Esophagus mucosa (tissue), 1 donor: ENCODE results near the gene LRRTM4. TPM values are rescaled to one million over a fixed set of nuclear protein-coding genes. Genes with fewer than 3 reads are reported as not detected.
A peak's percentile ranks its signal among the peaks of the same experiment; 100 is the strongest.

Experiments
- ATAC-seq: fragments of 200-7000 bp; cut with Tn5 transposase; one replicate; pipeline ENCODE4 v1.9.1; 2020
- total RNA-seq: library from RNA; stranded (reverse); gene quantifications from one replicate; pipeline ENCODE4 v1.2.4, GENCODE V29; 2023
- donor health status: DM: yes; HTN: yes; CAD: no.

LRRTM4 gene
- total RNA-seq, 1 donor from 2014 or later: not detected

DNA sequence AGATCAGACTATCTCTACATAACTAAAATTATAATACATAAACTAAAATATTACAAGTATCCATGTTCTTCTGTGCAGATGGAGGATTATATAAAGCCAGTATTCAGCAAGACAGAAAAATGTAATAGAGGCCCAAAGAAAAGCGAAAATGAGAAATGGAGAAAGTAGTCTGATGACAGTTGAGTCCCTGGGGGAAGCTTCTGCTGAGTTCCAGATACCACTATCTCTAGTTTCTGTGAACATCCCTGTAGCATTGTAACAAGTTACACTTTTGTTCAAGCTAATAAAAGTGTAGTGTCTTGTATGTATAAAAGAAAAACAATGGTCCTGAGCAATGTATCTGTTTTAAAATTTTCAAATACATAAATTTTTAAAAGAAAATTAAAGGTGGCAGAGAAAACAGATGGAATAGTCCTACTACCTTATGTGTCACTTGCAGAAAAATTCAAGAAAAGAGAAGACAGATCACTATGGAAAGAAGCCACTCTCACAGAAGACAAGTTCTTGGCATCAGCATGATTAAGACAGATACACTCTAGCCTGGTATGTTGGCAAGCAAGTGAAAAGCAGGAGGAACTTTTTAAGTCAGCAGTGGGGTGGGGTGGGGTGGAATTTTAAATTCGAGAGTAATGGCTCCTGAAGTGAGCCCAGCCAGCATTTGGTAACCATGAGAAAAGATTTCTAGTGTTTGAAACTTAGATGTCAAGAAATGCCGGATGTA, 541.9 kb downstream of the LRRTM4 start:
- ATAC-seq: no peak

DNA sequence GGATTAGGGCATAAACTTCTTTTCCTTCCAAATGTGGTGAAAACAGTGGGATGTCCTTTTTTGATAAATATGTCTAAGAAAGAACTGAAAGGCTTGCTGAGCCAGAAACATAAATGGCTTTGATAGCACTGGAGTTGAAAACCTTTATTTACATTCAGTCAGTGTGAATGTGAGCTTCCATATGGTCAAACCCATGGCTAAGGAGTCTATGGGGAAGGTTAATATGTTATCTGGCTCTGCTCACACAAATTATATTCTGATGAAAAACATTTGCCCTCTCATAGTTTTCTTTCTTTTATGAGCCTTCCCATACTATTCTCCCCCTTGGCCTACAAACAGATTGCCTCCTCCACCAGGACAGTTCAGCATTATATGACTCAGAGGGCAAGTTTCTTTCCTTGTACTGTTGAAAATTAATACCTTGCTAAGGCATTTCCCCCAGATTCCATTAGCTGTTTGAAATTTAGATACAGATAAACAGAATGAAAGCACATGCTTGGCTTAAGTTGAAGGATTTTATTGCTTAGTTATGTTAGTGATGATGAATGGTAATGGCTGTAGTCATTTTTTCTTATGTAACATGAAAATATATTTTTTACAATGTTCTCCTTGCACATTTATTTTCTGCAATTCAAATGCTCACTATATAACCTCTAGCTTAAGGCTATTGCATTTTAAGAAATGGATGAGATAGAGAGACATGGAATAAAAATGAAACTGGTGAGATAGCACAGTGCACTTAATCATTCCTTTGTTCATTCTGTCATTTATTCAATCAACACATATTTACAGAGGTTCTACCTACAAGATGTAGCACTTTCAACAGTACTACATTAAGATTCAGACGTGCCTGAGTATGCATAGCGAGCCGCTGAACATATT, 544.1 kb downstream of the LRRTM4 start:
- ATAC-seq: no peak

DNA sequence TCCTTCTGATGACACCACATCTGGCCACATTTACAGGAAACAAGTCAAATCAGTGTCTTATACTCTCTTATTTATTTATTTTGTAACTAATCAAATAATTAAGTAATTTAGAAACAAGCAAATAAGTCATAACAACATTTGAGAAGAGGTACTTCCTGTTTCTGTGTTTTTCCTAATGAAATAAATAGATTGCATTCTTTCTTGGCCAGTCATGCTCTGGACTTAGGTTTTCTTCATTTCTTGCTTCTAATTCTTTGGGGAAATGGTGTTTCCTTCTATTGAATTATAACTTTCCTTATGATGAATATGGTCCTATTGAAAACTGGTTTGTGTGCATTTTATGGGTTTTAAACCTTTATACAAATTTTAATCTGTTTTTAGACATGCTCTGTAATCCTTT, 546.4 kb downstream of the LRRTM4 start:
- no peak for ATAC-seq

DNA sequence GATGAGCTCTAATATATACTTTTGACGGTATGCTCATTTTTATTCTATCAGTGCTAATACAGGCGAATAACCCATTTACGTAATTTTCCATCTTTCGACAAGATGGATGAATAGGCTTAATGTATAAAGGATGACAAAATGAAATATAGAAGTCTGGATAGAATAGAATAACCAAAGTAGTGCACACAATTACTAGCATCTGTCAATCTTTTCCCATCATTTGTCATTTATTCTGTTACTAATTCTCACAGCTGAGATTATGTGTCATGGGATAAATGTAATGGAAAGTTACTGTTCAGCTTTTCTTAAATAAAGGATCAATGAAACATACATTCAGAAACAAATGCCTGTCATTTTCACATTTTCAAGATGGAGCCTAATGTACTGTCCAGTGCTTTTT, 548.6 kb downstream of the LRRTM4 start:
- no peak for ATAC-seq

DNA sequence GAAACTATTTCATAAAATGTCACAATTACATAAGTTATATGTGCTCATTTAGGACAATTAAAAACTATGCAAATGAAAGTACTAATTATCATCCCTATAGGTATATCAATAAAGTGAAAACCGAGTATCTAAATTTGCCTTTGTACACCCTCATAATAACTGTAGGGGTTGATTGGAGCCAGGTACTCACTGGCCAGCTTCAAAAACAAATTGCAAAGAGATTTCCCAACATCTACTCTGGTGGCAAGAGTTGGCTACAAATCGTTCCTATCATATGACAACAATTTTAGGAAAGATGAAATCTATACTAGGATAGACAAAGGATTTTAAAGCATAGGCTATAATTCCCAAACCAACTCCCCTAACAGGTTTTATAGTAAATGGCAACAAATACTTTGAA, 556.4 kb downstream of the LRRTM4 start:
- ATAC-seq: no peak

DNA sequence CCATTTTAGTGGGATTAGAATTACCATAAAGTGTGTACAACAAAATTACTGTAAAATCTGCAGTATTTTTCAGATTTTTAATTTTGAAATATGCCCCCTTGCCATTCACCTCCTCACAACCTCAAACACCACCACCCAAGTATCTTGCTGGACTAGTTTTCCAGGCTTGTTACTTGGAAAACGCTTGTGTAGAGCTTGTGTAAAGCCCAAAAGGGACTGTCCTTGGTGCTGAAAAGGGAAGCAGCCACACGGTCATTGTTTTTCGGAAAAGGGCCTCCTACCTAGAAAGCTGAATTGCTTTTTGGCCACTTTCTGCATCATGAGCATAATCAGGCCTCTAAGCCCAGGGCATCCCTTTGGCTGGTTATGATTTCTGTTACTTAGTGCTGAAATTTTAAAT, 563.4 kb downstream of the LRRTM4 start:
- no peak for ATAC-seq

DNA sequence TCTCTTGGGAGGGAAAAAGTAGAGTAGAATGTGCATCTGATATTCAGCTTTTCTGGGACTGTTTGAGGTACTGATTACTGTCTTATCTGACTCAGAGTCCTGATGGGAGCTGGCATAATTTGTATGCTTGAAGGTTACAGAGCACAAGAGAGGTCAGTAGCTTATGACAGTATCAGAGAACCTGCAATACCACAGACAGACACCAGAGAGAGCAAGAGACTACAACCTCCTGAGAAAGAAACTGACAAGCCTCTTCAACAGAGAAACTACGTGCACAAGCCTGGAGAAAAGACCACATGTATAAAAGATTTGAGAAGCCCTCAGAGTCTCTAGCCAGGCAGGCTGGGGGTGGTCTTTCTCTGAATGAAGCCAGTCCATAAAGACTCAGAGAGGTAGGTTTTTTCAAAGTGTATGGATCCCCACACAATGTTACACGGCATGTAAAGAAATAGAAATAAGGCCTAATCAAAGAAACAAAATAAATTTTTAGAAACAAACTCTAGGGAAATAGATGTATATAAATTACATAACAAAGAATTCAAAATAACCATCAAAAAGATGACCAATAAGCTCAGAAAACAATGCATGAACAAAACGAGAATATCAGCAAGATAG, 568.3 kb downstream of the LRRTM4 start:
- ATAC-seq: peak; percentile 77

DNA sequence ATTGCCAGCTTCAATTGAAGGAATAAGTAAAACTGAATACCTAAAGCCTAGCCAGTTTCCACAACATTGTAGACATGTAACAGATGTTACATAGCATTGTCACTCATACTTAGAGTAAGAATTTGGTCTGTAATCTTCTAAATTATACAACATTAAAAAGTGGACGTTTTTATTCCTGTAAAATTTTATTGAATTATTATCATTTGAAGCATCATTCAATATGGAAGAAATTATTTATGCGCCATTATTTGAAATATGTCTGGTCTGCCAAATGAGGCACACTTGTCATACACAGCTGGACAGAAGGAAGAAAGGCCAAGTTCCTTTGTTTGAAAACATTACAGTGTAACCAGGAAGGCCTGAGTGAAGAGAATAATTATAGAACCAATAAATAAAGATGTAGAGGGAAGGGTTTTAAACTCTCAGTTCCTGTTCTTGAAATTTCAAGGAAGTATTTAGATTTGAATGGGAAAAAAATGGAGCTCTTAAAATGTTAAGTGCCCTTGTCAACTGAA, 575.5 kb downstream of the LRRTM4 start:
- ATAC-seq: no peak

DNA sequence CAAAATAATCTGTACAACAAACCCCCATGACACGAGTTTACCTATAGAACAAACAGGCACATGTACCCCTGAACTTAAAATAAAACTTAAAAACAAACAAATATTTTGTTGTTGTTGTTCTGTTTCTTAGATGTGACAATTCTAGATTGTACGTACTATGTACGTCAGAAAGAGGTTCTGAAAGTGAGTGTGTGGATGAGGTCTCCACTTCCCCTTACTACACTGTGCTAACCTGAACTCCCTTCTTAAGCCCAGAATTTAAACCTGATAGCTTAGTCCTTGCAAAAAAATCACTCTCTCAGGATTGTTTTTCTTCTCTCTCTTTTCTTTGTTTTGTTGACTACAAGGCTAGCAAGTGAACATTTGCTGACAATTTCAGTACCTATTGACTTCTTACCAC, 581.6 kb downstream of the LRRTM4 start:
- ATAC-seq: no peak

DNA sequence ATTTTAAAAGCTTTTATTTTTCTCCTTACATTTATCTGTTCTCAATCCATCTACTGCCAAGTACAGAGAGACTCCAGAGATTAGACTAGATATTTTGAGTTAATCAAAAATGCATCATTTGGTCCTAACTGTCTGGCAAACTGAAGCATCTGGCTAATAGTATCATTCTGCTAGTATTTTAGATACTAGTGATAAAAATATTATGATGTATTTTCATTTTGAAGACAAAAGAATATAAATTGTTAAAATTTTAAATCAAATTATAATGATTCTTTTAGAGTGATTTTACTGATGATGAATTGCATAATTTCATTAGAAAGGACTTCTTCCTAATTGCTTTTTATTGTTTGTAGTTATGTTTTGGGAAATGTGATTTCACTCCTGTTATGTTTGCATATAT, 584.0 kb downstream of the LRRTM4 start:
- ATAC-seq: no peak

DNA sequence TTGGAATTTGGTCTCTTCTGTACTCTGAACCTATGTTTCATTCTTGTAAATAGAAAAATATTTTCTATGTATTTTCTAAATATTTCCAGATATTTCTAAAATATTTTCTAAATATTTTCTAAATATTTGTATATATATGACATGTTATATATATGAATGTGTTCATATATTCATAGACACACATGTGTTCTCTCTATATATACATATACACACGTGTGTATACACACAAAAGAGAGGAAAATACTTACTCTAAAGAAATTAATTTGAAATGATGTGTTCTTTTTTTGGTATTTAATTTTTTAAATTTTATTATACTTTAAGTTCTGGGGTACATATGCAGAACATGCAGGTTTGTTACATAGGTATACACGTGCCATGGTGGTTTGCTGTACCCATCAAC, 589.6 kb downstream of the LRRTM4 start:
- ATAC-seq: no peak

DNA sequence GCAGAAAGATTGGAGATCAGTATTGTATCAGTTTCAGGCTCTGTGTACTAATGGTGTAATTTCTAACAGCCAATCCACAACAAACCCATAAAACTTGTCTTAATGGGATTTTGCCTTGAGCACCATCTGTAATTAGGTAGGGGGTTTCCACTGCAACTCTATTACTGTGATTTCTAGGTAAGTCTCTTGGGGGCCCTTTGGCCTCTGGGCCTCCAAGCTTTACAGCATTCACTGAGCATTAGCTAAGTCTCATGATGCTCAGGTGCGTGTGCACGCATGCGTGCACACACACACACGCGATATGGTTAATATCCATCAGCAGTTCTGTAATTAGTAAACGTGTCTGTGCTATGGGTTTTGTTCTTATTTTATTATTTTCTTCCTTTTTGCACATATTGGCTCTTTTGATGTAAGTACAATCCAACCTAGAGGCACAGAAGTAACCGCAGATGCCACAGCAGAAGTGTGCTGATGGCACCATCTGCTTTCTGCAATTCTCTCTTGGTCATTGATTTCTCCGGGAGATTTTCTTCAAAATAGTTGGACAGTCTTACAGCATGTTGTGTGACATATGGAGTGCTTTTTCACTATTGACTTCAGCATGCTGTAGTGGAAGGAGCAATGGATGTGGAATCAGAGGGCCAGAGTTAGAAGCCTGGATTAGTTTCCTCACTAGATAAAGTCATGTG, 592.0 kb downstream of the LRRTM4 start:
- no peak for ATAC-seq

DNA sequence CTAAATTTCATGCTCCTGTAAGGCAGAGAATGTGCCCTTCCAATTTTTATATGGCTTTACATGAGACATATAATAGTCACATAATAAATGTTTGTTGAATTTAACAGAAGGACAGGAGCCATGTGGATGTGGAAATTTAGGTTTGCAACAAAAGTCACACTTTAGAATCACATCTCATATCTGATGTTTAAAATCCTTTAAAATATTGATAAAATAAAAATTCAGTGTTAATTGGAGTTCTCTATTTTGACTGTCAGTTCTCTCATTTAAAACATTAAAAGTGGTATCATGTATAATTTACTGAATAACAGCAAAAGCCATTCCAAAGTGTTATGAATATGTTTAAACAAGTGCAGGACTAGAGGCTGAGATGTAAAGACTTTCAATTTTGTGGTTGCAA, 594.1 kb downstream of the LRRTM4 start:
- ATAC-seq: no peak

DNA sequence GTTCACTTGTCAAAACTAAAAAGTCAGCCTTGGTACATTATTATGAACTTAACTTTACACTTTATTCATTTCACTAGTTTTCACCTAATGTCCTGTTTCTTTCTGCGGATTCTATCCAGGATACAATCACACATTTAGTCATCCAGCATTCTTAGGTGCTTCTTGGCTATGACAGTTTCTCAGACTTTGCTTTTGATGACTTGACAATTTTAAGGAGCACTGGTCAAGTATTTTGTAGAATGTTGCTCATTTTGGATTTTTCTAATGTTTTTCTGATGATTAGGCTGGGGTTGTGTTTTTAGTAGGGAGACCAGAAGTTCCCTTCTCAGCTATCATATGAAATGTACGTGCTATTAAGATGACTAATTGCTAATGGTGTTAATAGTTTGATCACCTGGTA, 601.2 kb downstream of the LRRTM4 start:
- ATAC-seq: no peak

DNA sequence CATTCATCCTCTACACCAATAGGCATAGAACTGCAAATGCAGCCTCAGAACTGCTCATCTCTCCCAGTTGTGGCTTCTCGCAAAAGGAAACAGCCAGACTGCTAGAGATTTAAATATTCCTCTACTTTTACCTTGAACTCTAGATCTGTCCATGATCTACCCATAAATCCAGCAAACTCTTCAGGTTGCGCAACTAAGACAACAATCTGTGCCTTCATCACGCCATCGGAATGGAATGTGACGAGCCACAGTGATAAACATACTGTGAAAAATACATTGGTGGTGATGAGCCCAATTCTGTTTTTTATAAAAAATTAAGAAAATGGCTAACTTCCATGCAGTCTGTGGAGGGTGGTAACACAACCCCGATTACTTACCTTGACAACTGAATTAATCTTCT, 626.7 kb downstream of the LRRTM4 start:
- ATAC-seq: no peak

DNA sequence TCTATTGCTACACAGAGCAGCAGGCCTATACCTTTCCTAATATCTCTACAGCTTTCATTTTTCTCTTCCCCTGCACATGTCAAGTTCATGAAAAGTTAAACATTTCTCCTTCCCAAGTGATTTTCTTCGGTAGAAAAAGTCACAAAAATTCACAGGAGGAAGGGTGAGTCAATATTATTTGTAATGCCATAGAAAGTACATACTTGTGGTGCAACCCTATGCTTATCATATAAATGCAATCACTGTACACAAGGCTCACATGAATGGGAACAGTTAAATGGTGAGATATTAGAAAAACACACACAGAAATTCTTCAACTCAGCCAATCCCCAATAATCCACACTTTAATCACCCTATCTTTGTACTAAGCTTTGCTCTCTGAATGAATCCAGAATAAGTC, 651.6 kb downstream of the LRRTM4 start:
- no peak for ATAC-seq

DNA sequence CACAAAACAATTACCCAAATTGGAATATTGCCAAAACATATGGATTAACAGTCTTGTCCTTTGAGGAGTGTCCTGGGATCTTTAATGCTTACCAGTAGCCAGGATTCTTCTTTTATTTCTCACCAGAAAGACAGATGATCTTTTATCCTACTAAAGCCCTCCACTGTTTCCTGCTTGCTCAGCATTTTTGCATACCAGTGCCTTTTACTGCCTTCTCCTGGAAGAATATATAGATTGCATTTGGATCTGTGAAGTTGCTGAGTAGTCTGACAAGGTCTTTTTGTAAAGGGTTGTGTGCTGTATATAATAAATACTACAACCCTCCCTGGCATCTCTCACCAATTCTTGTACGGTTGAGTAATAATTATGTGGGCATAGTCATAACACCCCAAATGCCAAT, 652.2 kb downstream of the LRRTM4 start:
- ATAC-seq: no peak

DNA sequence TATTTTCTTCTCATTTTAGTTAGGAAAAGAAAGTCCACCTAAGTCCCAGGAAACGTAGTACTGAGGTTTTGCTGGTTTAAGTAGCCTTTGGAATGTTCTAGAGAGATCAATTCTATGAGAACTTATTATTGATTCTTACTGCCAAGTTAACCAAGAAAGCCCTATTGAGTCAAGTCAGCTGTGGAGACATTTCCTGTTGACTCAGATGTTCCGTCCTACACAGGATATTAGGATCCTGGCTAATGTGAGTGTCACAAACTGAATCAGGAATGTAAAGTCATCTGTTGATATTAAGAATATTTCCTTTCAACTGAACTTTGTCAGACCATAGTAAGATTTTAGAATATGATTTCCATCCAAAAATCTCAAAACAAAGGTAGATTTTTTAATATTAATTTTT, 654.3 kb downstream of the LRRTM4 start:
- ATAC-seq: no peak

DNA sequence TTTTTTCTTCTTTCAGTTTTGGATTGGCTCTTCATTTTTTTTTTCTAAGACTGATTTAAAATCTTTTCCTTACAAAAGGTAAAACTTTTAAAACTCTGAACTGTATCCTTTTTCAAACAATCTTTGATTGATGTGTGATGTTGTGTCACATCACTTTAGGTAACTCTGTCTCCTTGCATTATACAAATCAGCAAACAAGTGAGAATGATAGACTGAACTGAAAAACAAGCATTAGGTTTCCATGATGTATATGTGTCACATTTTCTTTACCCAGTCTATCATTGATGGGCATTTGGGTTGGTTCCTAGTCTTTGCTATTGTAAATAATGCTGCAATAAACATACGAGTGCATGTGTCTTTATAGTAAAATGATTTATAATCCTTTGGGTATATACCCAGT, 655.7 kb downstream of the LRRTM4 start:
- ATAC-seq: no peak

DNA sequence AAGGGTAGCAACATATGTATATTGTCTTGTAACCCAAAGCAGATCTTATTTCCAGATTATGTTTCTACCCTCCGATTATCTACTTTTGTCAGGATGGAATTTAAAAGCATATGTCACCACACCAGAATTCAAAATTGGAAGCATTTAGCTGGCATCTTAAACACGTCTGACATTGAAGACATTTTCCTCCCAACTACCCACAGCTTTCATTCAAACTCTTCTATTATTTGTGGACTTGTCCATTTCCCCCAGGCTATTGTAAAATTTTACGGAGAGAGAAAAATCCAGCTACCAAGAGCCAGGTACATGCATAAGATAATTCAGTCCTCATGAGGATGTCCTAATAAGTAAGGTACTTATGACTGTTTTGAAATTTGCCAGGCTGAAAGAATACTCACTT, 659.3 kb downstream of the LRRTM4 start:
- ATAC-seq: no peak

DNA sequence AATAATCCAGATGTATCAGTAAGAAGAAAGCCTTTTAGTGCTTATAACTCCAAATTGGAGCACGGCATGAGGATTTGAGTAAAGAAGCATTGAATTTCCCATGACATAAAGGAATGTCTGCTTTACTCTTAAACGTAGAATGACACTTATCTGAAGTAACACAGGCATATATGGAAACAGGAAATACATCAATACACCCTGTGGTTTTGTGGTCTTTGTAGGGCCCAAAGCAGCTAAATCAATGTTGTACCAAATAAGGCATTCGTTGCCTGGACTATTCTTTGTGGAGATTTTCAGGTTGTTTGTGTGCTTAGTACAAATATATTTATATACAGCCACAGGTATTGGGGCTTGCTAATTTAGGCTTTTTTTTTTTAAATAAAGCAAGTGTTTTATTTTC, 660.5 kb downstream of the LRRTM4 start:
- ATAC-seq: no peak

DNA sequence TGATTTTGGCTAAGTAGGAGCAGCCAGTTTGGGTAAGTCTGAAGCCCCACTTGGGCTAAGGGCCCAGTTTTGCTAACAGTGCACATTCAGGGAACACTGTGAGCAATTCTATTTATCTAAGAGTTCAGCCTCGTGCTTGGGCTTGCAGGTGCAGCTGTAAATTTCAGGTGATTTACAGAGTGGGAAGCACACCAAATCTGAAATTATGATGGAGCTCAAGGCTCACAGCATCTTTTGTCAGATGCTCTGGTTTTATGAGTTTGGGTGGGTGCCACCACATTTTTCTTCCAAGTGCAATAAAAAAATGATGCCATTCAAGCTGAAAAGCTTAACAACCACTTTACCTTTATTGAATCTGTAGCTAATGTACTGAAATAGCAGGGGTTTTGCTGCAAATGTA, 671.2 kb downstream of the LRRTM4 start:
- no peak for ATAC-seq

DNA sequence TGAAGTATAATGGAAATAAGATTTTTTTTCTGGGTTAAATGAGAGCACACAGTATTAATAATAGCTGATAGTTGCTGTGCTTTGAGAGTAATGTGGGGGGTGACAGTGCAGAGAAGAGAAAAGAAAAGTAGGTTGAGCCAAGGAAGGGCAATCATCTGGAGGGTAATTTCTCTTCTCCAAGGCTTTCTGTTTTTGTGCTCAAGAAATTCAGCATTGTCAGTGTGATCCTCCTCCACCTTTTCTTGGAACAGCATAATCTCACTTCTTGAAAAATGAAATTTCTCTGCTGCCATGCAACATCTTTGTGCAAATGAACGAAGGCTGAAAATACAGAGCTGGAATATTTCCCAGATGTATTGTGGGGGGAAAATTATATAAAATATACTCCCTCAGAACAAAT, 673.1 kb downstream of the LRRTM4 start:
- no peak for ATAC-seq
